ENCODE measurements around the gene NR6A1. TPM values are rescaled to one million over a fixed set of nuclear protein-coding genes. Genes with fewer than 3 reads are reported as not detected.
A peak's percentile ranks its signal among the peaks of the same experiment; 100 is the strongest.
"Not testable (repeated sequence)": the region's sequence is repeated elsewhere in the genome, so short reads cannot be mapped to it uniquely, and the experiment has no call there.

Gene NR6A1
- total RNA-seq, 1 donor from 2014 or later, result 302 TPM

- Mint-ChIP-seq H3K27me3 (ENCODE audit: insufficient read depth, low read depth) (no peaks in the 10 kb centered on the region), H3K9me3 (peaks cover 2% of the 10 kb centered on the region), H3K4me3 (no peak overlapping the region), H3K27ac (no peak overlapping the region), H3K36me3 (peaks cover 8% of the 10 kb centered on the region), H3K4me1 (peaks cover 23% of the 10 kb centered on the region)
- Histone ChIP-seq H2AFZ (replicated peaks) (no peak overlapping the region), H3K79me2 (ENCODE audit: low read depth) (peaks cover 100% of the 10 kb centered on the region), H3K9ac (no peak overlapping the region), H3K36me3 (no peaks in the 10 kb centered on the region), H3K27ac (no peak overlapping the region), H3K9me3 (ENCODE audit: low read depth) (no peaks in the 10 kb centered on the region), H3F3A (ENCODE audit: low read depth) (peaks cover 15% of the 10 kb centered on the region), H3K4me1 (peaks cover 14% of the 10 kb centered on the region), H3K4me2 (no peak overlapping the region), H4K20me1 (ENCODE audit: low read depth) (peaks cover 94% of the 10 kb centered on the region), H3K27me3 (no peaks in the 10 kb centered on the region), H3K4me3 (no peak overlapping the region)
- DNase-seq (ENCODE audit: low spot score), result no peak
- no peak for TF ChIP-seq EZH2phosphoT487 (IDR thresholded peaks at IDR 0.05)
- TF ChIP-seq, protein P1, sequence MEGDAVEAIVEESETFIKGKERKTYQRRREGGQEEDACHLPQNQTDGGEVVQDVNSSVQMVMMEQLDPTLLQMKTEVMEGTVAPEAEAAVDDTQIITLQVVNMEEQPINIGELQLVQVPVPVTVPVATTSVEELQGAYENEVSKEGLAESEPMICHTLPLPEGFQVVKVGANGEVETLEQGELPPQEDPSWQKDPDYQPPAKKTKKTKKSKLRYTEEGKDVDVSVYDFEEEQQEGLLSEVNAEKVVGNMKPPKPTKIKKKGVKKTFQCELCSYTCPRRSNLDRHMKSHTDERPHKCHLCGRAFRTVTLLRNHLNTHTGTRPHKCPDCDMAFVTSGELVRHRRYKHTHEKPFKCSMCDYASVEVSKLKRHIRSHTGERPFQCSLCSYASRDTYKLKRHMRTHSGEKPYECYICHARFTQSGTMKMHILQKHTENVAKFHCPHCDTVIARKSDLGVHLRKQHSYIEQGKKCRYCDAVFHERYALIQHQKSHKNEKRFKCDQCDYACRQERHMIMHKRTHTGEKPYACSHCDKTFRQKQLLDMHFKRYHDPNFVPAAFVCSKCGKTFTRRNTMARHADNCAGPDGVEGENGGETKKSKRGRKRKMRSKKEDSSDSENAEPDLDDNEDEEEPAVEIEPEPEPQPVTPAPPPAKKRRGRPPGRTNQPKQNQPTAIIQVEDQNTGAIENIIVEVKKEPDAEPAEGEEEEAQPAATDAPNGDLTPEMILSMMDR (IDR thresholded peaks at IDR 0.05), result no peak
- TF ChIP-seq EZH2 (IDR thresholded peaks at IDR 0.05), result no peak
These were observed 31.8 kb downstream of the NR6A1 start for GRCh38 chr9:124739360-124739759.

GRCh38 chr9:124738075-124738474 lies 33.0 kb downstream of the NR6A1 start:
- H3K4me2 ChIP-seq; H2AFZ ChIP-seq (replicated peaks); H3K9me3 ChIP-seq (ENCODE audit: low read depth); H3K27ac ChIP-seq; H3K27me3 ChIP-seq; H3K27me3 Mint-ChIP-seq (ENCODE audit: insufficient read depth, low read depth); H3K9ac ChIP-seq; H3K27ac Mint-ChIP-seq; H3K9me3 Mint-ChIP-seq; H3K4me3 ChIP-seq; DNase-seq (ENCODE audit: low spot score); H3K4me3 Mint-ChIP-seq; H3K36me3 ChIP-seq: not testable (repeated sequence)
- H3K4me1 Mint-ChIP-seq, result peaks cover 14% of the 10 kb centered on the region
- H4K20me1 ChIP-seq (ENCODE audit: low read depth), result peaks cover 94% of the 10 kb centered on the region
- peaks cover 12% of the 10 kb centered on the region for H3K36me3 Mint-ChIP-seq
- H3K79me2 ChIP-seq (ENCODE audit: low read depth), result peaks cover 100% of the 10 kb centered on the region
- H3K4me1 ChIP-seq, result peaks cover 14% of the 10 kb centered on the region
- peaks cover 13% of the 10 kb centered on the region for H3F3A ChIP-seq (ENCODE audit: low read depth)

- Histone ChIP-seq H3K9ac (no peak overlapping the region), H3K9me3 (ENCODE audit: low read depth) (no peaks in the 10 kb centered on the region), H3K79me2 (ENCODE audit: low read depth) (peaks cover 87% of the 10 kb centered on the region), H3K4me3 (no peak overlapping the region), H3K36me3 (peaks cover 5% of the 10 kb centered on the region), H3K4me1 (peaks cover 14% of the 10 kb centered on the region), H4K20me1 (ENCODE audit: low read depth) (peaks cover 79% of the 10 kb centered on the region), H3K27ac (no peak overlapping the region), H3F3A (ENCODE audit: low read depth) (peaks cover 13% of the 10 kb centered on the region), H2AFZ (replicated peaks) (no peak overlapping the region), H3K27me3 (no peaks in the 10 kb centered on the region), H3K4me2 (no peak overlapping the region)
- peak overlapping the region; percentile 61 for H3K27ac Mint-ChIP-seq
- no peak overlapping the region for H3K4me3 Mint-ChIP-seq
- DNase-seq (ENCODE audit: low spot score), result no peak
- peaks cover 2% of the 10 kb centered on the region for H3K9me3 Mint-ChIP-seq
- peaks cover 24% of the 10 kb centered on the region for H3K36me3 Mint-ChIP-seq
- TF ChIP-seq EZH2phosphoT487 (IDR thresholded peaks at IDR 0.05) (no peak), EZH2 (IDR thresholded peaks at IDR 0.05) (no peak)
- TF ChIP-seq, protein P1 (IDR thresholded peaks at IDR 0.05), result no peak
- peaks cover 11% of the 10 kb centered on the region for H3K4me1 Mint-ChIP-seq
- H3K27me3 Mint-ChIP-seq (ENCODE audit: insufficient read depth, low read depth), result no peaks in the 10 kb centered on the region
These were observed 36.0 kb downstream of the NR6A1 start for GRCh38 chr9:124735121-124735520.

DNA sequence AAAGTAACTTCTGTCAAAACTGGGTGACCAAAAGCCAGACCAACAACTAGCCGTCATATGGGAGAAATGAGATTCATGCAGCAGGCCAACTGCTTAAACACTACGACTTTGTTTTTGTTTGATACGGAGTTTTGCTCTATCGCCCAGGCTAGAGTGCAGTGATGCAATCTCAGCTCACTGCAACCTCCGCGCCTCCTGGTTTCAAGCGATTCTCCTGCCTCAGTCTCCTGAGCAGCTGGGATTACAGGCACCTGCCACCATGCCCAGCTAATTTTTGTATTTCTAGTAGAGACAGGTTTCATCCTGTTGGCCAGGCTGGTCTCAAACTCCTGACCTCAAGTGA lies 36.4 kb downstream of the NR6A1 start:
- Mint-ChIP-seq H3K4me1 (peaks cover 11% of the 10 kb centered on the region), H3K36me3 (peaks cover 22% of the 10 kb centered on the region), H3K27ac (peak overlapping the region; percentile 61)
- H3K27me3 ChIP-seq; H3K27ac ChIP-seq; H3K9me3 ChIP-seq (ENCODE audit: low read depth); H3K4me2 ChIP-seq; H3K4me3 ChIP-seq; DNase-seq (ENCODE audit: low spot score); H3K9ac ChIP-seq; H3K27me3 Mint-ChIP-seq (ENCODE audit: insufficient read depth, low read depth); H3K36me3 ChIP-seq; H3K9me3 Mint-ChIP-seq; H3K4me3 Mint-ChIP-seq; H2AFZ ChIP-seq (replicated peaks): not testable (repeated sequence)
- Histone ChIP-seq H3F3A (ENCODE audit: low read depth) (peaks cover 13% of the 10 kb centered on the region), H3K4me1 (peaks cover 14% of the 10 kb centered on the region), H3K79me2 (ENCODE audit: low read depth) (peaks cover 86% of the 10 kb centered on the region), H4K20me1 (ENCODE audit: low read depth) (peaks cover 75% of the 10 kb centered on the region)

Measured in neural progenitor cell (in vitro differentiated cells).